Endothelial cell (in vitro differentiated cells): ENCODE results near the gene SOX21. TPM values are rescaled to one million over a fixed set of nuclear protein-coding genes. Genes with fewer than 3 reads are reported as not detected.

Experiments used
- DNase-seq: peaks from one replicate; pipeline ENCODE4 v3.0.0; 2021; ENCODE audit warnings: low spot score
- H3K27ac Mint-ChIP-seq: one replicate; pipeline ENCODE4 v1.8.0; 2021; ENCODE audit warnings: mixed read lengths, inconsistent platforms; ENCODE audit not compliant: unreplicated experiment
- H3K27me3 Mint-ChIP-seq: one replicate; pipeline ENCODE4 v1.8.0; 2021; ENCODE audit warnings: mild to moderate bottlenecking, moderate library complexity, mixed read lengths, inconsistent platforms; ENCODE audit not compliant: unreplicated experiment
- H3K36me3 Mint-ChIP-seq: one replicate; pipeline ENCODE4 v1.8.0; 2021; ENCODE audit warnings: mild to moderate bottlenecking, low read depth, mixed read lengths, inconsistent platforms; ENCODE audit not compliant: unreplicated experiment
- H3K4me1 Mint-ChIP-seq: one replicate; pipeline ENCODE4 v1.8.0; 2021; ENCODE audit warnings: mild to moderate bottlenecking, mixed read lengths, inconsistent platforms; ENCODE audit not compliant: unreplicated experiment
- H3K4me3 Mint-ChIP-seq: one replicate; pipeline ENCODE4 v1.8.0; 2021; ENCODE audit warnings: mild to moderate bottlenecking, mixed read lengths, inconsistent platforms; ENCODE audit not compliant: unreplicated experiment
- H3K9me3 Mint-ChIP-seq: one replicate; pipeline ENCODE4 v1.8.0; 2021; ENCODE audit warnings: mixed read lengths, inconsistent platforms; ENCODE audit not compliant: unreplicated experiment
- CTCF ChIP-seq: fragments of 200-600 bp; sonication (generic); IDR thresholded peaks from one replicate; pipeline ENCODE4 v1.5.0; 2021; ENCODE audit warnings: antibody characterized with exemption; ENCODE audit not compliant: unreplicated experiment
- total RNA-seq: library from RNA; stranded (reverse); fragmentation: NEBNext Ultra II Directional; extraction: Animal tissue kit (Norgen Biotek cat#: 25700); gene quantifications from one replicate; pipeline ENCODE4 v1.2.1, GENCODE V29; 2021; ENCODE audit not compliant: unreplicated experiment

SOX21 gene
- total RNA-seq, 1 donor from 2014 or later = not detected

DNA sequence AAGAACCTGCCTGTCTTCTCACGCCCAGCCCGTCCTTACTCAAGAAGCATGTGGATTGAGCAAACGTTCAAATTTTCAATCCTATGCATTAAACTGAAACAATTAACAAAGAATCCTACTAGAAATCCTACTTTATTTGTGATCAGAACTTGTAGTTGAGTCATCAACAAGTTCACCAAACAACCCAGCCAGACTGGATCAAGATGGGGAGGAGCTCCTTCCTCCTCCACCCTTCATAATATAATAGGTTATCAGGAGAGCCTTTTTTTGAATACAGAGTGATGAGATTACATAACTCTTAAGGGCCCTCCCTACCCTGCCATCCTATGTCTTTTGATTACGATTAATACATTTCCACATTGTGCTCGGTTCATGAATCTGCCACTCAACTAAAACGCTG is 32.7 kb downstream of the SOX21 start:
- H3K9me3 Mint-ChIP-seq = no peaks in the 10 kb centered on the region

DNA sequence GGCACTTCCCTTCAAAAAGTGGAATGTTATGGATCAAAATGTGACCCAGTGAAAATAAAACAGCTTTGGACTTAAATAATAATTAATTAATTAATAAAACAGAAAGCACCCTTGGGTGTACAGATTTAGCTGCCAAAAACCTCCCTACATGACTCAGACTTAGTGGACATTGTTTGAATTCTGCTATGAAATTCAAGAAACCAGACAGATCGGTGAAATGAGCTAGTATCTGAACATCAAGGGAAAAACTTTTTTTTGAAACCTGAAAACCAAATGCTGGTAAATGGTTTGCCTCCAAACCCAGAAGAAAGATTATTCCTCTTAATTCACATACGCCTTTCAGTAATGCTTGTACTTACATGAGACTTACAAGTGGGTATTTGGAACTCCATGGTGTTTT is 33.5 kb downstream of the SOX21 start:
- DNase-seq = no peak
- H3K4me3 Mint-ChIP-seq = no peak overlapping the region
- H3K4me1 Mint-ChIP-seq = peaks cover 4% of the 10 kb centered on the region
- peaks cover 5% of the 10 kb centered on the region for H3K27me3 Mint-ChIP-seq
- no peaks in the 10 kb centered on the region for H3K36me3 Mint-ChIP-seq
- no peak overlapping the region for H3K27ac Mint-ChIP-seq
- no peak for TF ChIP-seq CTCF
- no peaks in the 10 kb centered on the region for H3K9me3 Mint-ChIP-seq

More for the DNA sequence above, 32.7 kb downstream of the SOX21 start:
- Mint-ChIP-seq H3K36me3 (no peaks in the 10 kb centered on the region), H3K27ac (no peak overlapping the region), H3K4me1 (peaks cover 4% of the 10 kb centered on the region), H3K27me3 (peaks cover 5% of the 10 kb centered on the region), H3K4me3 (no peak overlapping the region)
- no peak for DNase-seq
- TF ChIP-seq CTCF = no peak

- Mint-ChIP-seq H3K9me3 (no peaks in the 10 kb centered on the region), H3K27ac (no peak overlapping the region)
- no peak for DNase-seq
Measured at GRCh38 chr13:94677799-94678198, 34.5 kb downstream of the SOX21 start.

DNA sequence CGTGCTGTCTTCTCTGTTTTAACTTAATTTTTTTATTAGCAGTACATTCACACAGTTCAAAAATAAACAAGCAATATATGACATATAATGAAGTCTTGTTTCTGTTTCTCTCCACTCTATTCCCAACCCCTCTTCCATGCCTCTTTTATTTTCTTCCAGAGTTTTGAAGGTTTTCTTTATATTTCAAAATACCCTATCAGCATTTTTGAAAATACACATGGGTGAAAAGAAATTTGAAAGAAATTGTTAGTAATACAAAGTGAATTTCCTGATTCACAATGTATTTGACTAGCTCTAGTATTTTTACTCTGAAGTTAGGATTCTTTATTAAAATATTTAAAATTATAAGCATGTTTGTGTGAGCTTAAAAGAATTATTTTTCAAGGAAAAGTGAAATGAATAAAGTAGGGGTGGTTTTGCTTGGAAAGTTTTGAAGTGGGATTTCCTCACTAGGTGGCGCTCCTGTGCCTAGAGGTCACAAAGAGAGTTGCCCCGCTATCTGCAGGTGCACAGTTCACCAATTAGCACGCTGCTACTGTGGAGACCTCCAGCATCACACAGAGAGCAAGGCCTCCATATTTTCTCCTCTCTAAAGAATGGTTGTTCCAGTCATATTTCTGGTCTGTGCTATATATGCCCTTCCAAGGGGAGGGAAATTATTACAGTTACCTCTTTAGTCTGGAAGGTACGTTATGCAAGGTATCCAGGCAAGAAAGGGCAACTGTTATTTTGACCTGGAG is 37.6 kb downstream of the SOX21 start:
- Mint-ChIP-seq H3K27ac (no peak overlapping the region), H3K4me3 (no peak overlapping the region)

More at GRCh38 chr13:94677799-94678198, 34.5 kb downstream of the SOX21 start:
- Mint-ChIP-seq H3K4me1 (peaks cover 4% of the 10 kb centered on the region), H3K36me3 (no peaks in the 10 kb centered on the region), H3K4me3 (no peak overlapping the region), H3K27me3 (peaks cover 5% of the 10 kb centered on the region)
- no peak for TF ChIP-seq CTCF

More for the DNA sequence above, 37.6 kb downstream of the SOX21 start:
- H3K36me3 Mint-ChIP-seq = no peaks in the 10 kb centered on the region
- H3K4me1 Mint-ChIP-seq = no peaks in the 10 kb centered on the region
- peaks cover 7% of the 10 kb centered on the region for H3K27me3 Mint-ChIP-seq
- H3K9me3 Mint-ChIP-seq = no peaks in the 10 kb centered on the region
- DNase-seq = peak; percentile 71
- peak; percentile 74 for TF ChIP-seq CTCF
